IPS-11a (cell line): ENCODE results near the gene LINC01488.

ENCODE experiments used
- H3K4me3 ChIP-seq: one replicate; pipeline ENCODE4 v1.5.1; 2013; ENCODE audit warnings: low read depth, low read length, control low read depth

Gene LINC01488

GRCh38 chr11:69463181-69463994 lies 18.1 kb upstream of the LINC01488 start:
- H3K4me3 ChIP-seq: no peak overlapping the region

- H3K4me3 ChIP-seq: no peak overlapping the region
Observed at GRCh38 chr11:69463995-69464960, 17.2 kb upstream of the LINC01488 start.

- H3K4me3 ChIP-seq: no peak overlapping the region
Observed at GRCh38 chr11:69465236-69466000, 16.0 kb upstream of the LINC01488 start.

GRCh38 chr11:69466039-69466438 lies 15.4 kb upstream of the LINC01488 start:
- H3K4me3 ChIP-seq: no peak overlapping the region

- H3K4me3 ChIP-seq: no peak overlapping the region
Observed at GRCh38 chr11:69467196-69467595, 14.3 kb upstream of the LINC01488 start.

GRCh38 chr11:69467646-69468045 lies 13.8 kb upstream of the LINC01488 start:
- H3K4me3 ChIP-seq: no peak overlapping the region

GRCh38 chr11:69468221-69468620 lies 13.2 kb upstream of the LINC01488 start:
- H3K4me3 ChIP-seq: no peak overlapping the region

GRCh38 chr11:69468911-69469885 lies 12.3 kb upstream of the LINC01488 start:
- H3K4me3 ChIP-seq: no peak overlapping the region

GRCh38 chr11:69470301-69470700 lies 11.2 kb upstream of the LINC01488 start:
- H3K4me3 ChIP-seq: no peak overlapping the region

- H3K4me3 ChIP-seq: no peak overlapping the region
Observed at GRCh38 chr11:69470793-69471728, 10.4 kb upstream of the LINC01488 start.

GRCh38 chr11:69471729-69472540 lies 9.5 kb upstream of the LINC01488 start:
- no peak overlapping the region for H3K4me3 ChIP-seq

- H3K4me3 ChIP-seq: no peak overlapping the region
Observed at GRCh38 chr11:69472541-69473275, 8.8 kb upstream of the LINC01488 start.

- H3K4me3 ChIP-seq: no peak overlapping the region
Observed at GRCh38 chr11:69473276-69473845, 8.1 kb upstream of the LINC01488 start.

GRCh38 chr11:69474736-69475135 lies 6.7 kb upstream of the LINC01488 start:
- no peak overlapping the region for H3K4me3 ChIP-seq

- H3K4me3 ChIP-seq: no peak overlapping the region
Observed at GRCh38 chr11:69475141-69475865, 6.2 kb upstream of the LINC01488 start.

GRCh38 chr11:69475866-69476471 lies 5.5 kb upstream of the LINC01488 start:
- no peak overlapping the region for H3K4me3 ChIP-seq
